Measurements from ENCODE around the gene SLC47A1.
"Not testable (repeated sequence)": the region's sequence is repeated elsewhere in the genome, so short reads cannot be mapped to it uniquely, and the experiment has no call there.

Gene SLC47A1

DNA sequence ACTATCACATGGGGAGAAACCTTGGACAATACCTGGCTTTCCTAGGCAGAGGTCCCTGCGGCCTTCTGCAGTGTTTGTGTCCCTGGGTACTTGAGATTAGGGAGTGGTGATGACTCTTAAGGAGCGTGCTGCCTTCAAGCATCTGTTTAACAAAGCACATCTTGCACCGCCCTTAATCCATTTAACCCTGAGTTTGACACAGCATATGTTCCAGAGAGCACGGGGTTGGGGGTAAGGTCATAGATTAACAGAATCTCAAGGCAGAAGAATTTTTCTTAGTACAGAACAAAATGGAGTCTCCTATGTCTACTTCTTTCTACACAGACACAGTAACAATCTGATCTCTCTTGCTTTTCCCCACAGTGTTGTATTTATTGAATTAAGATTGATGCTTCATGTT is 28.1 kb upstream of the SLC47A1 start:
- not testable (repeated sequence) for H3K4me3 ChIP-seq (ENCODE audit: low read length); H3K4me1 ChIP-seq (ENCODE audit: control insufficient read depth, insufficient read depth, low read length); H3K9ac ChIP-seq (ENCODE audit: low read depth, low read length); H3K36me3 ChIP-seq (ENCODE audit: insufficient read depth, low read length); H3K9me3 ChIP-seq (replicated peaks; ENCODE audit: low read length); H3K4me2 ChIP-seq (ENCODE audit: low read length)
- peaks cover 14% of the 10 kb centered on the region for H3K27me3 ChIP-seq (ENCODE audit: control insufficient read depth, insufficient read depth, low read length)

DNA sequence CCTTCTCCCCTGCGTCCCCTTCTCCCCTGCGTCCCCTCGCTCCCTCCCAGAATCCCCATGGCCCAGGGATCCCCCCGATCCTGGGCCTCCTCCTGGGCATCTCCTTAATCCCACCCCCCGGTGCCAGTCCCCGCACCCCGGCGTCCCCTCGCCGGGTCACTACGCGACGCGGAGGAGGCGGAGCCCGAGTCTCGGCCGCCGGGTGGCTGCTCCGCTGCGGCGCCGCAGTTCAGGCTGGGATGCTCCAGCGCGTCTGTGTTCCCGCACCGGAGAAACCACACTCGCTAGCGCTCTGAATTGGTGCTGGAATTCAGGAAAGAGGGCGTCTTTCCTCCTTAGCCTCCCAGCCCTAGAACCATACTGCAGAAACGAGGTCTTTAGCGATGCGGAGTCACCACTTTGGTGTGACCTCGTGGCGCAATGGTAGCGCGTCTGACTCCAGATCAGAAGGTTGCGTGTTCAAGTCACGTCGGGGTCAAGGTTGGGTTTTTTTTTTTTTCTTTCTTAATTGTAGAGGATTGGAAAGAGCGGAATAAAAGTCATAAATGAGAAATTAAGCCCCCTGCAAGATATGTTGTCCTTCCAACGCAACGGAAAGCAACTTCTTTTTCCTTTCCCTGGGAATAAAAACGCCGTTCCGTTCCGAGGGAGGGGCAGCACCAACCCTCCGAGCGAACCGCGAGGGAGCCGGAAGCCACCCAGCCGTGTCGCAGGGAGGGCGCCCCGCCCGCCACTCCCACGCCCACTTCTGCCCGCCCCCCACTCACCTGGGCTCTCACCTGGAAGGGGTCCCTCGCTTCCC is 25.7 kb upstream of the SLC47A1 start:
- peak overlapping the region; percentile 75 for H3K4me3 ChIP-seq (ENCODE audit: low read length)

DNA sequence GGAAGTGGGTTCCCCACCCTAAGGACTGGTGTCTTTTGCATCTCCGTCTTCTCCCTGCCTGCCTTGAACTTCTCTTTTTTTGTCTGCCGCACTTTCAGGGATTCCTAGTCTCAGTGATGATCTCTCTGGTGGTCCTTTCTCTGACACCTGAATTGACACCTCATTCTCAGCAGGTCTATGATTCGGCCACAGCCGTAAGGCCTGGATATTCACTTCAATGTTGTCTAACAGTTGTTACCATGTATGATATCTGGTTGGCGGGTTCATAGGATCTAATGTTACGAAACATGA is 25.1 kb upstream of the SLC47A1 start:
- Histone ChIP-seq H3K9ac (ENCODE audit: low read depth, low read length) (no peak overlapping the region), H3K9me3 (replicated peaks; ENCODE audit: low read length) (no peaks in the 10 kb centered on the region), H3K4me2 (ENCODE audit: low read length) (peak overlapping the region; percentile 81), H3K4me1 (ENCODE audit: control insufficient read depth, insufficient read depth, low read length) (no peaks in the 10 kb centered on the region), H3K27me3 (ENCODE audit: control insufficient read depth, insufficient read depth, low read length) (no peaks in the 10 kb centered on the region), H3K4me3 (ENCODE audit: low read length) (peak overlapping the region; percentile 75), H3K36me3 (ENCODE audit: insufficient read depth, low read length) (no peaks in the 10 kb centered on the region)

More for the DNA sequence above, 25.7 kb upstream of the SLC47A1 start:
- Histone ChIP-seq H3K4me2 (ENCODE audit: low read length) (peak overlapping the region; percentile 81), H3K9me3 (replicated peaks; ENCODE audit: low read length) (no peaks in the 10 kb centered on the region), H3K27me3 (ENCODE audit: control insufficient read depth, insufficient read depth, low read length) (no peaks in the 10 kb centered on the region), H3K9ac (ENCODE audit: low read depth, low read length) (peak overlapping the region; percentile 62), H3K4me1 (ENCODE audit: control insufficient read depth, insufficient read depth, low read length) (no peaks in the 10 kb centered on the region), H3K36me3 (ENCODE audit: insufficient read depth, low read length) (no peaks in the 10 kb centered on the region)

DNA sequence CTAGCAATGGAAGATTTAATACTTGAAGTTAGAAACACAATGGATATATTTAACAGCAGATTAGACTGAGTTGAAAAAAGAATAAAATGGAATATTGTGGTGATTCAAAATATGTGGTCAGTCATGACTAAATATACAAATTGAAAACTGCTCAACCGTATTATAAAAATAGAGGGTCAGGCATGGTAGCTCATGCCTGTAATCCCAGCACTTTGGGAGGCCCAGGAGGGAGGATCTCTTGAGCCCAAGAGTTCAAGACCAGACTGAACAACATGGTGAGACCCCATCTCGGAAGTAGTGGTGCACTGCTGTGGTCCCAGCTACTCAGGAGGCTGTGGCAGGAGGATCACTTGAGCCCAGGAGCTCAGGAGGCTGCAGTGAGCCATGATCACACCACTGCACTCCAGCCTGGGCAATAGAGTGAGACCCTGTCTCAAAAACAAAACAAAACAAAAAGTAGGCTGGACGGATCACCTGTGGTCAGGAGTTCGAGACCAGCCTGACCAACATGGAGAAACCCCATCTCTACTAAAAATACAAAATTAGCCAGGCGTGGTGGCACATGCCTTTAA is 24.3 kb upstream of the SLC47A1 start:
- H3K4me2 ChIP-seq (ENCODE audit: low read length); H3K36me3 ChIP-seq (ENCODE audit: insufficient read depth, low read length); H3K9me3 ChIP-seq (replicated peaks; ENCODE audit: low read length); H3K4me1 ChIP-seq (ENCODE audit: control insufficient read depth, insufficient read depth, low read length); H3K27me3 ChIP-seq (ENCODE audit: control insufficient read depth, insufficient read depth, low read length); H3K4me3 ChIP-seq (ENCODE audit: low read length); H3K9ac ChIP-seq (ENCODE audit: low read depth, low read length): not testable (repeated sequence)

DNA sequence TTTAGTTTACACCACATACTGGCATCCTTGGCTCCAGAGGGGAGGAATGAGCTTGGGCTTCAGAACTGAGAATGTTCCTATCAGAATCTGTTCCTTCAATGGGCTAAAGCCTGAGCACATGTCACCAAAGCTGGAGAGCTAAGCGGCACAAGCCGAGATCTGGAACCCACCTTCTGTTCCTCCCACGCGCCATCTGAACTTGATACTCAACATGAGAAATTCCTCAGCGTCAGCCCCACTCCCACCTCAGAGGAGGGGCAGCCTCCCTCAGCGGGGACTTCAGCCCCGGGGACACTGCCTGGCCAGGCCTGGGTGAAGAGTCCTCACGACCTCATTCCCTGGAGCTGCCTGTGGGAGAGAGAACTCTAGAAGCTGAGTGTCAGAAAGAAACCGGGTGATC is 22.8 kb upstream of the SLC47A1 start:
- no peaks in the 10 kb centered on the region for H3K9me3 ChIP-seq (replicated peaks; ENCODE audit: low read length)
- no peak overlapping the region for H3K4me2 ChIP-seq (ENCODE audit: low read length)
- no peak overlapping the region for H3K4me3 ChIP-seq (ENCODE audit: low read length)
- H3K9ac ChIP-seq (ENCODE audit: low read depth, low read length) = no peak overlapping the region
- peaks cover 5% of the 10 kb centered on the region for H3K4me1 ChIP-seq (ENCODE audit: control insufficient read depth, insufficient read depth, low read length)
- H3K36me3 ChIP-seq (ENCODE audit: insufficient read depth, low read length) = no peaks in the 10 kb centered on the region
- no peaks in the 10 kb centered on the region for H3K27me3 ChIP-seq (ENCODE audit: control insufficient read depth, insufficient read depth, low read length)

DNA sequence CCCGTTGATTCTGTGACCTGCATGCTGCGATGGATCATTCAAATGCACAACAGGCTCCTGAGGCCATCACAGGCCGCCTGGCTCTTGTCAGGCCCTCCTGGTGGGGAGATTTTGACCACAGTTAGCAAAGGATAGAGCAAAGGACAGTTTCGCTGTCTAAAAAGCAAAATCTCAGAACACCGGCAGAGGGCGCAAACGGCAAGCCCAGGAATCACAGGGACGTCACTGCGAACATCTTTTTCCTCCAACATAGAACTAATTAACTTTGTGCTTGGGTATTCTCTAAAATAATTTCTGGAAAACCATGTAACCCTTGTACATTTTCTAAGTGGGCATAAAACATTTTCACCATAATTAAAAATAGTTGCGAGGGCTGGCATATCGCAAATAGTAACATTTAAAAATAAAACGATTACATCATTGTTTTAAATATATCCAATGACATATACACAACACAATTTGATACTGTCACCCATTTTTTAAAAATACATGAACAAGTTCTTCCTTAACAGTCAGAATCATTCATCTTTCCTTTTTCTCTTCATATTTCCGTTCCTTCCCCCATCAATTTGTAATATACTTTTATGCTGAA is 19.7 kb upstream of the SLC47A1 start:
- no peaks in the 10 kb centered on the region for H3K36me3 ChIP-seq (ENCODE audit: insufficient read depth, low read length)
- peak overlapping the region; percentile 50 for H3K9ac ChIP-seq (ENCODE audit: low read depth, low read length)
- H3K27me3 ChIP-seq (ENCODE audit: control insufficient read depth, insufficient read depth, low read length) = no peaks in the 10 kb centered on the region
- no peaks in the 10 kb centered on the region for H3K9me3 ChIP-seq (replicated peaks; ENCODE audit: low read length)
- peak overlapping the region; percentile 77 for H3K4me2 ChIP-seq (ENCODE audit: low read length)
- H3K4me3 ChIP-seq (ENCODE audit: low read length) = peak overlapping the region; percentile 33
- peaks cover 5% of the 10 kb centered on the region for H3K4me1 ChIP-seq (ENCODE audit: control insufficient read depth, insufficient read depth, low read length)

DNA sequence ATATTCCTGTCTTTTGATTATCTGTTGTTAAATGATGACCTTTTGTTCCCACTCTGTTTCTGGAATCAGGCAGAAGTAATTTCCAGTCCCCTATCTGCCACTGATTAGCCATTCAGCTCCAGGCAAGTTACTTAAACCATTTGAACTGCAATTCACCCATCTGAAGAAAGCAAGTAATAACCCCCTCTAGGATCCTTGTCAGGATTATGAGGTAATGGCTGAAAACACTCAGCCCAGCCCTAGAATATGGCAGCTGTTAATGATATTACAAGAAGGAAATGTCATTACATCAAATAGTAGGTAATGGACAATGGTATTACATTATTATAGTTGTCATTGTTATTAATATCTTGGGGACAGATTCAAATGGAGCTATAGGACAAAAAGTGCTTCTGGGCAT is 16.0 kb upstream of the SLC47A1 start:
- H3K36me3 ChIP-seq (ENCODE audit: insufficient read depth, low read length) = no peaks in the 10 kb centered on the region
- peaks cover 5% of the 10 kb centered on the region for H3K4me1 ChIP-seq (ENCODE audit: control insufficient read depth, insufficient read depth, low read length)
- no peaks in the 10 kb centered on the region for H3K27me3 ChIP-seq (ENCODE audit: control insufficient read depth, insufficient read depth, low read length)
- H3K9me3 ChIP-seq (replicated peaks; ENCODE audit: low read length) = no peaks in the 10 kb centered on the region
- no peak overlapping the region for H3K4me2 ChIP-seq (ENCODE audit: low read length)
- no peak overlapping the region for H3K4me3 ChIP-seq (ENCODE audit: low read length)
- H3K9ac ChIP-seq (ENCODE audit: low read depth, low read length) = no peak overlapping the region

DNA sequence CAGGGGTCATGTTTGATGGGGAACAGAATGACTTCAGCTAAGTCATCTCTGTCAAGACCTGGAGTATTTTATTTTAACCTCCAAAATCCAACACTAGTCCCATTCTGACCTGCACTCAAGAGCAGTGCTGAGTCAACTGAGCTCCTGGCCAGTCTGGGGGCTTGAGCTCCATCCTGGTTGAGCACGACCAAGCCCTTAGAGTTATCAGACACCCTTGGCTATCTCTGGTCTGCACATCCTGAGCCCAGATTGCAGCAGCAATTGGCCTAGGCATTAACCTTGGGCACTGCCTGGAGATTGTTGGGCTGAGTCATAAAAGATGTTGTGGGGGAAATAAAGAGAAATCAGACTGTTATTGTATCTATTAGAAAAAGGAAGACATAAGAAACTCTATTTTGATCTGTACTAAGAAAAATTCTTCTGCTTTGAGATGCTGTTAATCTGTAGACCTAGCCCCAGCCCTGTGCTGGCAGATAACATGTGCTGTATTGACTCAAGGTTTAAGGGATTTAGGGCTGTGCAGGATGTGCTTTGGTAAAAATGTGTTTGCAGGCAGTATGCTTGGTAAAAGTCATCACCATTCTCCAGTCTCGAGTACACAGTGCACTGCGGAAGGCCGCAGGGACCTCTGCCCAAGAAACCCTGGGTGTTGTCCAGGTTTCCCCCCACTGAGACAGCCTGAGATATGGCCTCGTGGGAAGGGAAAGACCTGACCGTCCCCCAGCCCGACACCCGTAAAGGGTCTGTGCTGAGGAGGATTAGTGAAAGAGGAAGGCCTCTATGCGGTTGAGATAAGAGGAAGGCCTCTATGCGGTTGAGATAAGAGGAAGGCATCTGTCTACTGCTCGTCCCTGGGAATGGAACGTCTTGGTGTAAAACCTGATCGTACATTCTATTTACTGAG is 14.0 kb upstream of the SLC47A1 start:
- not testable (repeated sequence) for H3K27me3 ChIP-seq (ENCODE audit: control insufficient read depth, insufficient read depth, low read length); H3K4me2 ChIP-seq (ENCODE audit: low read length); H3K36me3 ChIP-seq (ENCODE audit: insufficient read depth, low read length); H3K9me3 ChIP-seq (replicated peaks; ENCODE audit: low read length); H3K9ac ChIP-seq (ENCODE audit: low read depth, low read length); H3K4me1 ChIP-seq (ENCODE audit: control insufficient read depth, insufficient read depth, low read length); H3K4me3 ChIP-seq (ENCODE audit: low read length)

DNA sequence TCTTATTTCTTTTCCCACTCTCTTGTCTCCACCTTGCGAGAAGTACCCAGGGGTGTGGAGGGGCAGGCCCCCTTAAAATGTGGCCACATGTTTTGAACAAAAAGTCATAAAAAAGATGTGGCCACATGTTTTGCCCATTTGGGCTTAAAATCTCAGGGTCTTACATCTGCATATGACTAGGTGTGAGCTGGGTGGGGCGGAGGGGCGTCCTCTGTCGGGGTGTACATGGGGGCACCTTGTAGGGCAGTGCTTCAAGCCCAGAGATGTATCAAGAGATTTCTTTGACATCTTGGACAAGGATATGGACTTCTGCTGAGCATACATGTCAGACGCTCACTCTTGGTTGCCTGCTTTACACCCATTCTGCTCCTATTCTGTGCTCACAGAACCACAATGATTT is 13.0 kb upstream of the SLC47A1 start:
- H3K27me3 ChIP-seq (ENCODE audit: control insufficient read depth, insufficient read depth, low read length) = no peaks in the 10 kb centered on the region
- H3K9ac ChIP-seq (ENCODE audit: low read depth, low read length) = no peak overlapping the region

DNA sequence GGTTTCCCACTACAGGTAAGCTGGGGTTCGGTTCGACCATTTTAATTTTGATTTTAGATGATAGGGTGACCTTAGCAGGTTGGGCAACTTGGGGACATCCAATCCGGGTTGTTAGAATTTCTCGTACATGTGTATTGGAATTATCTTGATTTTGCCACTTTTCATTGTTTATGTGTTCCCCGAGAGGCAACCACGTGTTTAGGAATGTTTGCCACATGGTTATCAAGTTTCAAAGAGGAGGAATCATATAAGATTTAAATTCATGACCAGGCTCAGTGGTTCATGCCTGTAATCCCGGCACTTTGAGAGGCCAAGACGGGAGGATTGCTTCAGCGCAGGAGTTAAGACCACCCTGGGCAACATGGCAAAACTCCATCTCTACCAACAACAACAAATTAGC is 10.0 kb upstream of the SLC47A1 start:
- Histone ChIP-seq H3K4me2 (ENCODE audit: low read length) (no peak overlapping the region), H3K4me1 (ENCODE audit: control insufficient read depth, insufficient read depth, low read length) (no peaks in the 10 kb centered on the region), H3K9ac (ENCODE audit: low read depth, low read length) (no peak overlapping the region), H3K36me3 (ENCODE audit: insufficient read depth, low read length) (no peaks in the 10 kb centered on the region), H3K9me3 (replicated peaks; ENCODE audit: low read length) (no peaks in the 10 kb centered on the region), H3K4me3 (ENCODE audit: low read length) (no peak overlapping the region), H3K27me3 (ENCODE audit: control insufficient read depth, insufficient read depth, low read length) (peaks cover 3% of the 10 kb centered on the region)

More for the DNA sequence above, 13.0 kb upstream of the SLC47A1 start:
- Histone ChIP-seq H3K4me3 (ENCODE audit: low read length) (no peak overlapping the region), H3K9me3 (replicated peaks; ENCODE audit: low read length) (no peaks in the 10 kb centered on the region), H3K36me3 (ENCODE audit: insufficient read depth, low read length) (no peaks in the 10 kb centered on the region), H3K4me2 (ENCODE audit: low read length) (no peak overlapping the region), H3K4me1 (ENCODE audit: control insufficient read depth, insufficient read depth, low read length) (no peaks in the 10 kb centered on the region)

DNA sequence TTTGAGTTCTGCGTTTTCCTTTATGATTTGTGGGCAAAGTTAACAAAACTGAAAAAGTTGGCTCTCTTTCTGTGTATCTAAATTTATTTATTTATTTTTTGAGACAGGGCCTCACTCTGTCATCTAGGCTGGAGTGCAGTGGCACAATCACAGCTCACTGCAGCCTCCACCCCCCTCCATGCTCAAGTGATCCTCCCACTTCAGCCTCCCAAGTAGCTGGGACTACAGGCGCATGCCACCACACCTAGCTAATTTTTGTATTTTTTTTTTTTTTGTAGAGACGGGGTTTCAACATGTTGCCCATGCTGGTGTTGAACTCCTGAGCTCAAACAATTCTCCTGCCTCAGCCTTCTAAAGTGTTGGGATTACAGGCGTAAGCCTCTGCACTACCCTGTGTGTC is 6.7 kb upstream of the SLC47A1 start:
- not testable (repeated sequence) for H3K4me2 ChIP-seq (ENCODE audit: low read length); H3K9ac ChIP-seq (ENCODE audit: low read depth, low read length); H3K4me1 ChIP-seq (ENCODE audit: control insufficient read depth, insufficient read depth, low read length); H3K36me3 ChIP-seq (ENCODE audit: insufficient read depth, low read length); H3K9me3 ChIP-seq (replicated peaks; ENCODE audit: low read length); H3K4me3 ChIP-seq (ENCODE audit: low read length)
- H3K27me3 ChIP-seq (ENCODE audit: control insufficient read depth, insufficient read depth, low read length) = peaks cover 14% of the 10 kb centered on the region

Data from skeletal muscle satellite cell (primary cell).